Activated effector memory CD4-positive, alpha-beta T cell treated with anti-CD3 and anti-CD28 coated beads, Interleukin-2, amount 50 U/mL, for 16 hours (primary cell): Measurements from ENCODE around the gene DPEP3.
"Not testable (repeated sequence)": the region's sequence is repeated elsewhere in the genome, so short reads cannot be mapped to it uniquely, and the experiment has no call there.

Source experiments
- DNase-seq: peaks from one replicate; pipeline ENCODE4 v3.0.0-alpha.2; 2020

DPEP3 gene

DNA sequence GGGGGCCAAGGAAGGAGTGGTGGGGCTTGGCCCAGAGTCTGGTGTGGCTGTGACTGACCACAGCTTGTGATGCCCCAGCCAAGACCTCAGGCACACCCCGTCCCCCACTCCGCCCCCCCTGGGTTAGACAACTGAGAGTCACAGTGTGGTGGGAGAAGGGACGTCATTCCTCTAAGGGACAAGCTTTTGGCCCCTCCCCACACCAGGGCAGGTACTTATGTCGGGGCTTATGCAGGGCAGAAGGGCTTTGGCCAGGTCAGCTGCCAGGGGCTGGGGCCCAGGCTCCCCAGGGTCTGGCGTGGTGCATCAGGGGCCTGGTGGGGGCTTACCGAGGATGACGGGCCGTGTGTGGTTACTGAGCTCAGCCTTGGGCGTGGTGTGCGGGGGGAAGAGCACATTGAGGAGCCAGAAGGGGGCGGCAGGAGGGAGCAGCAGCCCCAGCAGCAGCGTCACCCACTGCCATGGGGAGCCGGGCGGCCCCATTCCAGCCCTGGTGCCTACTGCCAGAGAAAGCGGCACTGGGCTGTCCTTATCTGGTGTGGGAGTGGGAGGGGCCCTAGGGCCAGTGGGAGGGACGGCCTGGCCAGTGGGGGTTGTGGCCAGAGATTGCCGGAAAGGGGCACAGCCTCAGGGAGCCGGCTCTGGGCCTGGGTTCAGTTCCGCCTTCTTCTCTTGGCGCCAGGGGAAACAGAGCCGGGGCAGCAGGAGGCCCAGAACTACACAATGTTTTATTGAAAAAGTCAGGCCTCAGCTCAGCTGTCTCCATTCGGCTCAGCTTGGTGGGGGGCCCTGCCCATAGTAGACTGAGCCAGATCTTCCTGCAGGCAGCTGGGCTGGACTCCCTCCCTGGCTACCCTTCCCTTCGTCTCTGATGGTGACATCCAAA is 36.4 kb downstream of the DPEP3 start, which contains the start of gene LCAT:
TSS of gene LCAT (minus strand) at position 502 of the 886 bp plus-strand sequence. CDS start at position 483, 19 bp downstream.
- DNase-seq: no peak

- no peak for DNase-seq
Measured at GRCh38 chr16:67943256-67943618, 37.1 kb downstream of the DPEP3 start.

DNA sequence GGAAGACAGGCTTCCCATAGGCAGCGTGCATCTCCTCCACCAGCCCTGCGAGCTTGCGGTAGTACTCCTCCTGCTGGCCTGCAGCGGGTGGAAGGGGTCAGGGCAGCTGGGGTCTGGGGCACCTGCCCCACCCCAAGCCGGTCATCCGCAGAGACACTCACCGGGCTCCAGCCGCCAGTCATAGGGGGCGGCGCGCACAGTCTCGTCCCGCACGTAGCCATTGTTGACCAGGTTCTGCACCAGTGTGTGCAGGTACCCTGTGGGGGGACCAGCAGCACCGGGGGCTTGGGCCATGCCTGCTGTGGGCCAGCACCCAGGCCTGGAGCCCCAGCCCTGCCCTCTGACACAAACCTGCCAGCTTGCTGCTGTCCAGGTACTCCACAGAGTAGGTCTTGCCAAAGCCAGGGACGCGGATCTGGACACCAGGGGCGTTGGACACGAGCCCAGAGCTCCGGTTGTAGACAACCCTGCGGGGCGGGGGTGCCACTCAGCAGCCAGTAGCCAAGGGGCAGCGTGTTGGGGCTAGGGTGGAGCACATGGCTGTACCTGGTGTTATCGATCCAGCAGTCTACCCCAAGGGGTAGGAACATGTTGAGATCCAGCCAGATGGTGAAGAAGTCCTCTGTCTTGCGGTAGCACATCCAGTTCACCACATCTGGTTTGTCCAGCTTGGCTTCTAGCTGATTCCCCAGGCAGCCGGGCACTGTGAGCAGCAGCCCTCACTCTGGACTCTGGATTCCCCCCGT is 37.6 kb downstream of the DPEP3 start:
- DNase-seq: no peak

GRCh38 chr16:67942200-67942509 is 38.1 kb downstream of the DPEP3 start:
- peak; percentile 74 for DNase-seq

GRCh38 chr16:67941469-67942199 is 38.7 kb downstream of the DPEP3 start:
- no peak for DNase-seq

DNA sequence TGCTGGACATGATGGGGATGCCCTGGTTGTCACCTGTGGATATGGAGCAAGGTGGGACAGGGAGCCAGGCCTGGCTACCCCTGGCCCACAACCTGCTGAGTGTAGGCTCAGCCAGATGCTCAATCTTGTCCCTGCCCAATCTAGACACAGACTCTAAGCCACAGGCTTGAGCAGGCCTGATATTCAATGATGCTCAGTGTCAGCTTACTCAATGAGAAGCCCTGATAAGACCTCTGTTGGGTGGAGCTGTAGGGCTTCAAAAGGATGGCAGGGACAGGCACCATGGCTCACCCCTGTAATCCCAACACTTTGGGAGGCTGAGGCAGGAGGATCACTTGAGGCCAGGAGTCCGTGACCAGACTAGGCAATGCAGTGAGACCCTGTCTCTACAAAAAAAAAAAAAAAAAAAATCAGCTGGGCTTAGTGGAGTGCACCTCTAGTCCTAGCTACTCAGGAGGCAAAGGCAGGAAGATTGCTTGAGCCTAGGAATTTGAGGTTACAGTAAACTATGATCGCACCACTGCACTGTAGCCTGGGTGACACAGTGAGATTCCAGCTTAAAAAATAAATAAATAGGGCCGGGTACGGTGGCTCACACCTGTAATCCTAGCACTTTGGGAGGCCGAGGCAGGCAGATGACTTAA is 39.7 kb downstream of the DPEP3 start:
- no peak for DNase-seq

DNA sequence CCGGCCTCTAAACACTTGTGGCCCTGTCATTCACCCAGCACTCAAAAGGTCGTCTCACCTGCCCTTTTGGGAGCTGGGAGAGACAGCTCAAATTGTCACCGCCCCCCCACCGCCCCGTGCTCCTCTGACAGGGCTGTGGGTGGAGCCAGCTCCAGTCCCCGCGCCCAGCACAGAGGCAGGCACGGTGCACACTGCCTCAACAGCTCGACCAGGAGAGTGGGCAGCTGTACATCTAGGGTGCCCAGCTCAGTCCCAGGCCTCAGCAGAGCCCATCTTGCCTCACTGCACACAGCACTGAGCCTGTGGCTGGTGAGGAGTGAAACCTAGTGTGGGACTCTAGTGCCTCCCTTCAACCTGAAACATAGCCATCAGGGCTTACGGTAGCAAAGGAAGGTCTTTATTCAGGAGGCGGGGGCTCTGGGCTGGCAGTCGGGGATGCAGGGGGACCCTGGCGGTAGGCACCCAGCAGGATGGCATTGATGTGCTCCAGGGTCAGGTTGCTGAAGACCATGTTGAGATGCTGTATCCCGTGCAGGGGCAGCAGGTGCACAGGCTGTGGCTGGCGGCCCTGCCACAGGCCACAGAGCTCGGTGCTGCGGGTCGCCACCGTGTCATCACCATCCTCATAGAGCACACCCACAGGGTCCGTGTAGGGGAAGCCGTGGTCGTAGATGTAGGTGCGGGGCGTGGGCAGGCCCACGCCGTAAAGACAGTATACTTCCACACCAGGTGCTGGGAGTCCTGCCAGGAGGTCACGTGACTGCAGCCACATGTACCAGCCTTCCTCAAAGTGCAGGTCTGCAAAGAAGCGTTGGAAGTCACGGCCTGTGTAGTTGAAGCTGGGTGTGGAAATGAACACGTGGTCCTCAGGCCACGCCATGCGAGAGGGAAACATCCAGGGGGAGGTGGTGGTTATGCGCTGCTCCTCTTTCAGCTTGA is 40.5 kb downstream of the DPEP3 start:
- peak; percentile 78 for DNase-seq

DNA sequence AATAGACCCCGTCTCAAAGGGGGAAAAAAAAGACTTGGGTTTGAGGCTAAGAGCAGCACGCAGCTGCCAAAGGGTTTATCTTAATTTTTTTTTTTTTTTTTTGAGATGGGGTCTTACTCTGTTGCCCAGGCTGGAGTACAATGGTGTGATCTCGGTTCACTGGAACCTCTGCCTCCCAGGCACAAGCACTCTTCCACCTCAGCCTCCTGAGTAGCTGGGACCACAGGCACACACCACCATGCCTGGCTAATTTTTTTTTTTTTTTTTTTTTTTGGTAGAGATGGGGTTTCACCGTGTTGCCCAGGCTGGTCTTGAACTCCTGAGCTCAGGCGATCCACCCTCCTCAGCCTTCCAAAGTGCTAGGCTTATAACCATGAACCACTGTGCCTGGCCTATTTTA is 42.6 kb downstream of the DPEP3 start:
- not testable (repeated sequence) for DNase-seq

GRCh38 chr16:67936880-67937605 is 43.3 kb downstream of the DPEP3 start:
- peak; percentile 90 for DNase-seq

GRCh38 chr16:67936124-67936879 is 44.0 kb downstream of the DPEP3 start, which contains the start of gene PSMB10:
Gene PSMB10 (minus strand): TSS chr16:67936850. CDS start chr16:67936749, 101 bp downstream.
- DNase-seq: no peak

- peak; percentile 98 for DNase-seq
Measured at GRCh38 chr16:67935402-67936123, 44.7 kb downstream of the DPEP3 start.

GRCh38 chr16:67935101-67935401 is 45.2 kb downstream of the DPEP3 start:
- DNase-seq: no peak

DNA sequence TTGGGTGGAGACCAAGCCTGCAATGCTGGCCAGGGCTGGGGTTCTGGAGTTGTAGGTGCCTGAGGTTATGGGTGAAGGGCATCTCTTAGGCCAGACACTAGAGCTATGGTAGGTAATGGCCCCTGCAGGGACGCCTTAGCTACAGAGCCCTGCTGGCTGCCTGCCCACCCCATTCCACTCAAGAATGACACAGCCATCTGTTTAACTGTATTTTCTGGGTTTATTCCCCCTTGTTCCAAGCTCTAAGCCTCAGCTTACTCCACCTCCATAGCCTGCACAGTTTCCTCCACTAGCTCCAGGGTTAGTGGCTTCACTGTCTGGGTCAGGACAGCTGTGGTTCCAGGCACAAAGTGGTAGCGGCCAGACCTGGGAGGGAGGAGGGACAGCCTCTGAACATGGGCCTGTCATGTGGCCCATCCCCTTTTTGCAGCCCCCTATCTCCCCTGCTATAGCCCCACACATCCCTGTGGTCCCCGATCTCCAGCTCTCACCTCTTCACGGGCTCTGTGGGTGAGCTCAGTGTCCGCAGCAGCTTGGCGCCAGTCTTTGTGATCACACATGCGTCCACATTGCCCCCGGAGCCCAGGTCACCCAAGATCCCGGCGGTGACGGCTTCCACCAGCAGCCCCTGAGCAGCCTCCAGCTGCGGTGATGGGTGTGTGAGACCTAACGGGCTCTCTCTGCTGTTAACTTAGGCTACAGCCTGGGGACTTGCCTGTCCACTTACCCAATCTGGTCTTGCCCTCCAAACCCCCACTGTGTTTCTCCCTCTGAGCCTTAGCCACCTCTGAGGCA is 45.8 kb downstream of the DPEP3 start:
- no peak for DNase-seq

DNA sequence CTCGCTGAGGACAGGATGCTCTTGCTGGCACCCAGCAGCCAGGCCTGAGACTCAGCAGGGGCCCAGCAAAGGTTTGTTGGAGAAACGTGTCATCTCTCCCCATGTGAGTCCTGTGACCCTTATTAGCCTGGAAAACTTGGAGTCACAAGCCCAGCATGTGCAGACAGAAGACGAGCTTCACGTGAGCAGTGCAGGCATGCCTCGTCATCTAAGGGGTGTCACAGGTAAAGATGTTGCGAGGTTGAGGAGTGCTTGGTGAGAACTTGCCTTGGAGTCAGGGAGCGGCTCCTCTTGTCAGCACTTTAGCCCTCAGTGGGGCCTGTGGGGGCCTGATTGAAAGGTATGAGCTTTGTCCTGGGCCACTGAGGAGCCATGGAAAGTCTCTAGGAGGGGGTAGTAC is 46.5 kb downstream of the DPEP3 start:
- no peak for DNase-seq

DNA sequence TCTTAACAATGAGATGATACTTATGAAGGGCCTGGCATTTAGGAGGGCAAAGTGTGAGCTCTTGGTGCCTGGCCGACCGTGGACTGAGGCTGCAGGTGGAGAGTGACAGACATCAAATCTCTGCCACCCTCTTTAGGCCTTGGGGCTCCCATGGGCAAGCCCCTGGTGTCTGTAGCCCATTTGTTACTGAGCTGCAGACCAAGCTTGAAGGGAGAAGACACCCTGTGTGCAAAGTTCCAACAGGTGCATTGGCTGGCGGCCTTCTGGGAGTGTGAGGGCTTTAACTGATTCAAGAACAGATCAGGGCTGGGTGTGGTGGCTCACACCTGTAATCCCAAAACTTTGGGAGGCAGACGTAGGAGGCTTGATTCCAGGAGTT is 47.8 kb downstream of the DPEP3 start:
- no peak for DNase-seq

- DNase-seq: no peak
Measured at GRCh38 chr16:67931712-67932461, 48.4 kb downstream of the DPEP3 start, which contains the start of gene CTRL. Gene CTRL (minus strand): TSS chr16:67931862. CDS start chr16:67931852, 10 bp downstream.

DNA sequence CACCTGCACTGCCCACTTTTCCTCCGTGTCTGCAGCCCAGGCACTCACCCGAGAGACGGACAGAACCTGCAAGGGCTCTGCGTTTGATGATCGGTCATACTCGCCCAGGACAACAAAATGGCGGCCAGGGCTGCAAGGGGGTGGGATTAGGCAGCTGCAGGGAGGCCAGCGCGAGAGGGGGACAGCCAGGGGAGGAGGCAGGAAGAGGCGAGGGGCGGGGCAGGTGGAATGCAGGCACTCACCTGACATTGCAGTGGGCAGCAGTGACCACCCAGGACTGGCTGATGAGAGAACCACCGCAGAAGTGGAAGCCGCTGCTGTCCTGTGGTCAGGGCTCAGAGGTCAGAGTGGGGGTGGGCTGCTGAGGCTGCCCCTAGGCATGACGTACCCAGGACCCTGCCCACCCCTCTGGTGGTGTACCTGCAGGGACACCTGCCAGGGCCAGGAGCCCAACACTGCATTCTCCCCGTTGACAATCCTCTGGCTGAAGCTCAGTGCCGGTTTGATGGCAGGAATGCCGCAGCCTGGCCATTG is 49.6 kb downstream of the DPEP3 start:
- no peak for DNase-seq

DNA sequence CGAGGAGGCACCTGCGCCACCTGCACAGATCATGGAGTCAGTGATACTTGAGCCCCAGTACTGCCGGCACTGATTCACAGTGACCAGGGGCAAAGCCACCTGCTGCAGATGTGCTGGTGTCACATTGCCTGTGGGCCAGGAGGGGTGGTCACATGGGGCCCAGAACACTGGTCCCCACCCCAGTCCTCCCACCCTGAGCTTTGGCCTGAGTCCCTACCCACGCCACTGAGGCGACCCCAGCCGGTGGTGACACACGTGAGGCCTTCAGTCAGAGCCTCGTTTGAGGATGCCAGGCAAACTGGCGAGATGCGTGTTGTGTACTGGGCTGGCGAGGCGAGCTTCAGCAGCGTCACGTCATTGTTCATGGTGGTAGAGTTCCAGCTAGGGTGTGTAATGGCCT is 50.1 kb downstream of the DPEP3 start:
- no peak for DNase-seq
